ENCODE results near the gene DPP10.
"Not testable (repeated sequence)": the region's sequence is repeated elsewhere in the genome, so short reads cannot be mapped to it uniquely, and the experiment has no call there.

Gene DPP10

GRCh38 chr2:114515882-114516281, 73.4 kb downstream of the DPP10 start:
- no peak for DNase-seq

- DNase-seq = no peak
Measured at GRCh38 chr2:114517580-114517979, 75.1 kb downstream of the DPP10 start.

GRCh38 chr2:114518738-114519137, 76.3 kb downstream of the DPP10 start:
- no peak for DNase-seq

DNA sequence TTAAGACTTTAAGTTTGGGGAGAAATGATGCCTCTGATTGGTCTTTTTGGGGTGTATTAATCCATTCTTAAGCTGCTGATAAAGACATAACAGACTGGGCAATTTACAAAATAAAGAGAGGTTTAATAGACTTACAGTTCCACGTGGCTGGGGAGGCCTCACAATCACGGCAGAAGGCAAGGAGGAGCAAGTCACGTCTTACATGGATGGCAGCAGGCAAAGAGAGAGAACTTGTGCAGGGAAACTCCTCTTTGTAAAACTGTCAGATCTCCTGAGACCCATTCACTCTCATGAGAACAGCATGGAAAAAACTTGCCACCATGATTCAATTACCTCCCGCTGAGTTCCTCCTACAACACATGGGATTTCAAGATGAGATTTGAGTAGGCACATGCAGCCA, 80.2 kb downstream of the DPP10 start:
- DNase-seq = not testable (repeated sequence)

DNA sequence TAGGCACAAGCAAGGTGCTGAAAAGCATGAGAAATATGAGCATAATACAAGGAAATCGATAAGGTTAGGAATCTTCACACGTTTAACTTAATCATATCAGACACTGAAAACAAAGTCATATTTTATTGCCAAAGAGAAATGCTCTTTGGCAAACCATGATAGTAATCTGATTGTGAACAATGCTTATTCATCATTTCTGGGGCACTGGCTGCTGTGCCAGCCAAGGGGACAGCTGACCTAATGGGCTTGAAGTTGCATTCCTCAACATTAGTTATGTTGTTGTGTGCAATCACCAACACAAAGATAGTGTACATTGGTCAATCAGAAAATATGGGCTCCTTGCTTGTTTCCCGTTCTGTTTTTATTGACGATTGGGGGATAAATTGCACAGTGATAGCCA, 83.5 kb downstream of the DPP10 start:
- no peak for DNase-seq

- no peak for DNase-seq
Measured at GRCh38 chr2:114526841-114527240, 84.4 kb downstream of the DPP10 start.

GRCh38 chr2:114527330-114527983, 85.0 kb downstream of the DPP10 start:
- no peak for DNase-seq

DNA sequence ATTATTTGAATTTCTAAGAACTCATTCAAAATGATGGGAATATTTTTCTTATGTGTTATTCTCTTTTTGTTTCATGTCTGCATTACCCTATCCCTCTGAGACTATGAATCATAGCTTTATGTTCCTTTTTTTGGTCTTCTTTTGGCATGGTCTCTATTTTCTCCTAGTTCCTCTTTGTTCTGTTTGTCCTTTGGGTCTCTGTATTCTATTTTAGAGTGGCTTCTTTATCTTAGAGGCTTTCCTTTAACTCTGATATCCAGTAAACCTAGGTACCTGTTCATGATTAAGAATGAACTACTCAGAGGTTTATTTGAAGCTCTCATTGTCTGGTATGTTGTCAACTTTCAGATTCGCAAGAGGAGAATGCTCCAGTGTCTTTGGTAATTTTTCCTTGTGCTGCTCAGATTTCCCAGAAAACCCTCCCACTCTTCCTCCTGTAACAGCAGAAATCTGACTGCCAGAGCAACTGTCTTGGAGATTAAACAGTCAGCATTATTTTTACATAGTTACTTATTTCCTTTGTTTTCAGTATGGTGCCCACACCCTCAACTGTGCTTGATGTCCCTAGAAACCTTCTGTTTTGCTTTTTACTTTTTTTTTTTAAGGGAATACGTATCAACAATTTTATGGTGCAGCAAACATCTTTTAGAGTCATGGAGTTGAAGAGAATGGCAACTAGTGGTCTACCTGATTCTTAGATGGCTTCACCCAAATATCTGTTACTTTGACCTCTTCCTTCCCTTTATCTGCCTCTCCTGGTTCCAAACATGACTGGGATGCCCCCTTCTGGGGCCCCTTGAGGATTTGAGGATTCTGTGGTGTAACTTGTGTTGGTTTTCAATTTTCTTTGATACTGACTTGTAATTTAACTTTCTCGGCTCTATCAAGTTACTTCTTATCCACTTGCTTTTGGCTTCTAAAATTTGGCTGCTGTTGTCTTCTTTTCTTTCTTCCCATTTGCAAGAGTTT, 92.0 kb downstream of the DPP10 start:
- no peak for DNase-seq

DNA sequence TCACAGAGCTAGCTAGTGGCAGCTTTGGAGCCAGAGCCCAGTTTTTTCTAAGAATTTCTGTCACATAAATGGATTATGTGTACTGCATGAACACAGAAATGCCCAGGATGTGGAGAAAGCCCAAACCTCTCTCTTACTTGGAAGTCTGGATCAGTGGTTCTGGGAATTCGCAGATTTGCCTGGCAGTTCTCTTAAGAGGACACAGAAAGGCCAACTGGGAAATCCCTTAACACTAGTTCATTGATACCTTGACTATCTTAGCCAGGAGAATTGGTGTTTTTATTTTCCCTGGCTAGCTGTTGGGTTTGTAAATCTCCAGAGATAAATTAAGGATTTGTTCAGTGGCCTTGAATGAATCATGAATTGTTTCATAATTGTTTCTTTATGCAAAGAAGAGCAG, 95.3 kb downstream of the DPP10 start:
- DNase-seq = peak in 1 of 51 donors; percentile 2

DNA sequence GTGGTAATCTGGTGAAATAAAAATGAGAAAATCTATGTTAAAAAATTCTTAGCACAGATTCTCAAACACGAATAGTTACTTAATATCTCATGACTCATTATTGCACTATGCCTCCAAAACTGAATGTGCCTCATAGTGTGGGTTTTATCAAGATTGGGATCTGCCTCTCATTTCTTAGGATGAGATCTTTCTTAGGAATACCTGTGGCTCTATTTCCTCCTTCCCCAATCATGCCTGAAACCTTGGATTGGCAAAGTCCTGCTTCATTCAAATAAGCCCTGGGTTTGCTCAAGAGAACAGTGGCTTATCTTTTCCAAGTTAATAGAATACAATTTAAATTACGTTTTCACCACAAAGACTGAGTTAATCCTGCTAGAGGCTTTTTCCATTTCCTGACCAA, 100.3 kb downstream of the DPP10 start:
- no peak for DNase-seq

DNA sequence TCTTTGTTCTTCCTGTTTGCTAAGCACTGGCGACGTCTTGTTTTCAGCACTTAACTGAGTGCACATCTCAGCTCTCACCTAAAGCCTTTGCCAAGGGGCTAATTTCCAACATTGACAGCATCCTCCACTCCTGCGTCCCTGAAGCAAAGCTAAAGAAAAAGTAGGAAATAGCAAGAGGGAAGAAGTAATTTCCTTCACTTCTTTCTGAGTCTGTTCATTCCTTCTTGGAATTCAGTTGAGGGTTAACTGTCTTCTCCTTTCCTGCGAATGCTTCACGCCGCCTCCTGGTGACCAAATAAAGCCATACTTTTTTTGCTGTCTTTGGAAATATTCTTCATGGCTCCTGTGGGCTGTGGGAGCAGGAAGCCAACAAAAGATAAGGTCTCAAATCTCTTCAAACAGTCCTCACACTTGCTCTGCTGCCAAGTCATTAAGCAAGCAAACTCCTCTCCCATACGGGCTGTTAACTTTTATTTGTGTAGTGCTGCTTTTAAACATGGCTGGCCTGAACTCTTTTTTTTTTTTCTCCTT, 100.9 kb downstream of the DPP10 start:
- no peak for DNase-seq

DNA sequence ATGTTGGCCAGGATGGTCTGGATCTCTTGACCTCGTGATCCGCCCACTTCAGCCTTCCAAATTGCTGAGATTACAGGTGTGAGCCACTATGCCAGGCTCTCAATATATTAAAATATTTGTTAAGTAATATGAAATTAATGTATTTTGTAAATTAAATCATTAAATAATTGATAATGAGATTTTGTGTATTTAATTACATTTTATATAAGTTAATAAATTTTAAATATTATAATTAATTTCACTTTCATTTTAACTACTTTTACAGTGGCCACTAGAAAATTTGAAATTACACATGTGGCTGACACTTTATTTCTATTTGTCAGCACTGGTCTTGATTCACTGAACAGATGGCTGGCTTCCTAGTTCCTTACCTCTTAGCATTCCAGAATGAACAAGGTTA, 102.6 kb downstream of the DPP10 start:
- DNase-seq = no peak

- no peak for DNase-seq
Measured at GRCh38 chr2:114546531-114546930, 104.1 kb downstream of the DPP10 start.

DNA sequence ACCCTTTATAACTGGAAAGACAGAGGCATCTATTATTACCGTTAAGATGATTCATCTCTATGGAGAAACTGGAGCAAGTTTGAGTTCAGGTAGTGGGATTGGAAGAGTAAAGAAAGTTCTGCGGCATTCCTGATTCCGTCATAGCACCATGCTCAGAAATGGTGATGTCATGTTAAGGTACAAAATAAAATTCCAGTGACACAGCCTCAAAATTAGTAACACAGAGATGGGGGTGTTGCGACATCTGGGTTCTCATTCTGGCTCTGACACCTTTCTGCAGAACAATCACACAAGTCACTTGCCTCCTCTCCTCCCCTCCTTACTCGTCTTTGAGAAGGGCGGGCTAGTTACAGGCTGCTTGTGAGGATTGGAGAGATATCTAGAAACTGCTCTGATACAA, 105.7 kb downstream of the DPP10 start:
- no peak for DNase-seq

DNA sequence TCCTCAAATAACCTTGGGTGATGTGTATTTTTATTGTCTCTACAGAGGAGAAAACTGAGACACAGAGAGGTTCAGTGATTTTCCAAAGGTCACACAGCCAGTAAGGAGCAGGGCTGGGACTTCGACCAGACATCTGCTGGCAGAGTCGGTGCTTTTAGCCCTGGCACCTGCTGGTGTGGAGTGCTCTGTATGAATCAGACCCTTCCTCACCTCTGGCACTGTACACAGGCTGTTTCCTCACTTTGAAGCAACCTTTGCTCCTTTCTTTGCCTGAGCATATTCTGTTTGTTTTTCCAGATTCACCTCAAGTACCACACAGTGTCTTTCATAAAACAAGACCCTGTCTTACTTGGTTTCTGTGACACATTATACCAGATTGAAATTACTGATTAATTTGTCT, 107.9 kb downstream of the DPP10 start:
- no peak for DNase-seq

DNA sequence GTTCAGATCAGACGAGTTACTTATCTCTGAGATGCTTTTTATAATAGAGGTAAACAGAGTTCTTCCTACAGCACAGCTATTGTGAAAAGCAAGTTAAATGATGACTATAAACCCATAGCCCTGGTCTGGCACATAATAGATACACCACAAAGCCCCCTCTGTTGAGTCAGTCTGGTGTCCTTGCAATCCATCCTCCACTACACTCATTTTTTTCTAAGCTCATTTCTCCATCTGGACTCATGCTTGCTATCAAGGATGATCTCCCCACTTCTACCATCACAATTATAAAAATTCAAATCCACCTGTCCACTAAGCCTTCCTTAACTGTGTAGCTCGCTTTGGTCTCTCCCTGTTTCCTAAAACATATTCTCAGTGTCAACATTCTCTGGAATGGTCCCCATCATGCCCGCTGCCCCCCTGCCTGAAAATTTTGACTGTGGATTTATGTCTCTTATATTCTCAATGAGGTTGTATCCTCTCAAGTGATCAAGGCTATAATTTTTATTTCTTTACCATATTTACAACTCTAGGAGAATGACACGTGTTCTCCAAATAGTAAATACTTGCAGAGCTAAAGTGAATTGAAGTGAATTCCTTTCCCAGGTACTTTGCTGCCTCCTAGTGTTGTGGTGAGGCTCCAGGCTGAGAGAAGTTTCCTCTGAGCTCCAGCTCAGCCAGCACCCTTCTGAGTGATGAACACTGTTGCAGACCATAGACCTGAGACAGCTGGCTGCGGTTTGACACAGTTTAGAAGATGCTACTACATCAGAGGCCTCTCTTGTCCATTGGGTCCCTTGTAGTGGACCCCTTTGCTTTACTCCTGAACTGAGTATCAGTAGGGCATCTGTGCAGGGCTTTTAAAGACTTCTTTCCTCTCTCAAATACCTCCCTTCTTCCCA, 108.7 kb downstream of the DPP10 start:
- DNase-seq = peak in 25 of 51 donors; percentile 1 to 55 (median 17)

- DNase-seq = no peak
Measured at GRCh38 chr2:114553027-114553426, 110.6 kb downstream of the DPP10 start.

GRCh38 chr2:114569166-114569565, 126.7 kb downstream of the DPP10 start:
- no peak for DNase-seq

GRCh38 chr2:114577657-114578056, 135.2 kb downstream of the DPP10 start:
- no peak for DNase-seq

DNA sequence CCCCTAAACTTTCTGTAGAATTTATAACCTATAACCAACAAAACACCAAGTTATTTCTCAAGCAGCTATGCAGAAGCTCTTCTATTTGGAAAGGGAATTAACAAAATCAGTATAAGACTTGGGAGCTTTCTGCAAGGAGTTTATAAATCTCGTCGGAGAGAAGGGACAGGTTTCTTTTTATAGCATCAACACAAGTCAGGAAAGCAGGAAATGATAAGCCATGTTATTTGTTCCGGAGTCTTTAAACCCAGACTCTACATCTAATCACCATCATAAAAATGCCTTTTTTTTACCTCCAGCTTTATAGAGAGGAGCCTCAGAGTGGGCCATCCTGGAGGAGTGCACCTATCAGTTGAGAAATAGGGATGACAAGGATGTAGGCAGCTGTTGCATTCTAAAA, 137.1 kb downstream of the DPP10 start:
- DNase-seq = peak in 1 of 51 donors; percentile 1

DNA sequence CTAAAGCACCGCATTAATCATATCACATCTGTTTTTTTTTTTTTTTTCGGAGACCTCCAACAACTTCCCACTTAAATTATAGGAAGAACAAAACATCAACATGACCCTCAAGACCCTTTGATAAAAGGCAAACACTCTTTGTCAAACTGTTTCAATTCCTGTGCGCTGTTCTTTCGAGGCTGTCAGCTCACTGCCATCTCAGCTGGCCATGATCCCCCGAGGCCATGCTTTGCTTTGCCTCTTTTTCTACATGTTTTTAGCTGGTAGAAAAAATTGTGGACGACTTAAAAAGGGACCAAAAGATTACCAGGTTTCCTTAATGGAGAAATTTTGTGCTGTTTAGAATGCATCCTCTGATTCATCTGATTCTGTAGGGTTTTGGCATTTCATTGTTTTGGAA, 138.2 kb downstream of the DPP10 start:
- DNase-seq = no peak

GRCh38 chr2:114598329-114598728, 155.9 kb downstream of the DPP10 start:
- no peak for DNase-seq

All from hypothalamus (tissue), 51 donors.